8988T (cell line): ENCODE measurements around the gene HDAC11.

Source experiments
- DNase-seq: peaks from one replicate; pipeline ENCODE4 v3.0.0; 2011

Gene HDAC11

DNA sequence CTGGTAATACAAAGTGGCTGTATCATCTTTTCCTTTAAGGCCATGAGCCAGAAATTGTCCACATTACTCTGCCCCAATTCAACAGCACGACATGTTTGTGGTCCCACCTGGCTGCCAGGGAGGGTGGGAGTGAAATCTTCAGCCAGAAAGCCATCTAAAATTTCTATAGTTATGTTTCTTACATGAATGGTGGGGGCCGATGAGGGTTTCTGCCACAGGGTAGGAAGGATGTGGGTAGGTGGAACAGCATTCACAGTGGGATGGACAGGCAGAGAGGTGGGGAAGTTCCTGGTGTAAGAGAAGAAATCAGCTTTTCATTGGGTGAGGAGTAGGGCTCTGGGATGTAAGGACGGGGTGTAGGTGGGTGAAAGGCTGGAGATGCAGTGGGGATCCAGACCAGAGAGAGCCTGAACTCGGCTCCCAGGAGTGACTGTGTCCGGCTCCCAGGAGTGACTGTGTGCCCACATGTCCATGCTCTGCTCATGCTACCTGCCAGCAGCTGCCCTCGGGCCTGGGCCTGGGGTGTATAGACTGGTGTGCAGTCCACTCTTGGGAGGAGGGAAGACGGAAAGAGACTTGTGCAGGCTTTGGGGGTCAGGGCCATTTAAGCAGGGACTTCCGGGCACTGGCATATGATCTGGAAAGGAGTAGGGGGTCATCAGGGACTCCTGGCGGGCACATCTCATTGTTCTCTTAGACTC, 65.0 kb downstream of the HDAC11 start:
- DNase-seq, result no peak

GRCh38 chr3:13545952-13546454, 65.9 kb downstream of the HDAC11 start:
- no peak for DNase-seq

DNA sequence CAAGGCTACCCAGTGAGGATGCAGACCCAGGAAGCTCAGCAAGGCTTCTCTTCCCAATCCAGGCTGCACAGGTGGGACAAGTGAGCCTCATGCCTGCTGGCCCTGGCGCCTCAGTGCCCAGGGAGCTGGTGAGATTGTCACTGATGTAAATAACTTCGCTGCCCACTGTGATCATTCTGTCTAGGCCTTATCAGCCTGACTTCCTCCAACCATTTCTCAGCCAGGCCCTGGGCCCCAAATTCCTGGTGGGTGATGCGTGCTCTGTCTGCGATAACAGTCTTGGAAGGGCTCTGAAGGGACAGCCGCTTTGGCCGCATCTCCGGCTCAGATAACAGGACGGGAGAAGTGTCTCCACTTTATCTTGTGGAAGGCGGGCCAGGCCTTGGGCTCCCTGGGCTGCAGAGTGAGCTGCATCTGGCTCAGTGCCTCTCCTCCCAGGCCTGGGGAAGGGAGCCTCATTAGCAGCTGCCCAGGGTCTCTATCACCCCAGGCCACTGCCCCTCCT, 66.6 kb downstream of the HDAC11 start:
- no peak for DNase-seq

DNA sequence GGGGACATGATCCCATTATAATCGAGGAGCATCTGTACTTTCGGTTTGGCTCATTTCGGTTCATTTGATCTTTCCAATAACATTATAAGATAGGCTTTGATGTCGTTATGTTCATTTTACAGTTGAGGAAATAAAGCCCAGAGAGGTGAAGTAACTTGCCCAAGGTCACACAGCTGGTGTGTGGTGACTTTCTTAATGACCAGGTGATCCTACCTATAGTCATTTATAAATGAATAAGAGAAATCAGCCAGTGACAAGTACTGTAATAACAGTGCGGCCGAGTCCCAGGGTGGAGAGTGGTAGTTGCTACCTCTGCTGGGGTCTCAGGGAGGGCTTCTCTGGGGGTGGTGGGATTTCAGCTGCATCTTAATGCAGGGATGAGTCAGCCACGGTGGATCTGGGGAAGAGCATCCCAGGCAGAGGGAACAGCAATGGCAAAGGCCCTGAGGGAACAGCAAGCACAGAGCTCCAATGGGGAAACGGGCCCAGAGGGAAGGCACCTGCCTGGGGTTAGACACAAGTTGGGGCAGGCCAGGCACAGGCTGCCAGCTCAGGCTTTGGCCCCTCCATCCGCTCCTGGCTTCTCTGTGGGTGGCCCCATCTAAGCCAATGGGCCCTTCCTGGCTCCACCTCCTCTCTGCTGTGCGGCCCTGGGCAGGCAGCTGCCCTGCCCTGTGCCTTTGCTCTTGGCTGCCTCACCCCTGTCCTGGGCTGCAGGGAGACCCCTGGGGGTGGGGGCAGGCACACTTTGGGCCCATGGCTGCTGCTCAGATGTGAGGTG, 67.7 kb downstream of the HDAC11 start:
- no peak for DNase-seq

GRCh38 chr3:13548696-13549622, 68.9 kb downstream of the HDAC11 start, which contains the start of gene FBLN2:
TSS of gene FBLN2 (plus strand) at chr3:13549125. CDS start at chr3:13570356, 21,231 bp downstream.
- no peak for DNase-seq

- DNase-seq, result no peak
Measured at GRCh38 chr3:13549623-13550422, 69.7 kb downstream of the HDAC11 start.

DNA sequence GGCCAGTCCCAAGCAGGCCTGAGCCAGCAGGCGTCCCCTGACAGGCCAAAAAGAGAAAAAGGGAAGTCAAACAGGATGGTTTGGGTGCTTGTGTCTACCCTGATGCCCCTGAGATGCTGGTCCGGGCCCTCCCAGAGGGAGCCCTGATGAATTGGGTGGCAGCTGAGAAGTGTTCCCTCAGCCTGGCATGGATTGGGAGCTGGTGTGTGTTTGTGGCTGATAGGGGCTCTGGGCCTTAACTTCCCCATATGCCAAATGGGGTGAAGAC, 70.3 kb downstream of the HDAC11 start:
- DNase-seq, result no peak

GRCh38 chr3:13550791-13551360, 70.8 kb downstream of the HDAC11 start:
- no peak for DNase-seq

GRCh38 chr3:13552857-13553652, 72.9 kb downstream of the HDAC11 start:
- DNase-seq, result no peak

DNA sequence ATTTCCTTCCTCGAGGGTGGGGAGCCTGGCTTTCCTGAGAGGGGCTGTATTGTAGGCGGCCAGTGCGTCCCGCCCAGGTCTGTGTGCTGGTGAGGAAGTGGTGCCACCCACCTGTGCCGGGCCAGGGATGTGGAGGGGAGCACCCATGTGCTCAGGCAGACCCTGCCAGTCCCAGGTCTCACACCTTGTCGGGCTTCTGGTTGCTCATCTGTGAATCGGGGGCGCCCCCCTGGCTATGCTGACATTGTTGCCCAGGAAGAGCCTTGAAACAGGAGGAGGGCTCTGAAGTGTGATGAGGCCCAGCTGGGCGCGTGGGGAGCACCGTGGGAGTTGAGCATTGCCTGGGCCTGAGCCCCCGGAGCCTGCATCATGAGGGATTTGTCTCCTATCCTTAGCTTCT, 73.6 kb downstream of the HDAC11 start:
- no peak for DNase-seq

GRCh38 chr3:13555753-13556152, 75.6 kb downstream of the HDAC11 start:
- DNase-seq, result no peak
